Psoas muscle (tissue), 8 donors: ENCODE data around the gene WBP2NL. TPM values are rescaled to one million over a fixed set of nuclear protein-coding genes. Genes with fewer than 3 reads are reported as not detected.
A peak's percentile ranks its signal among the peaks of the same experiment; 100 is the strongest.

ENCODE experiments used
- ATAC-seq, 4 donors: fragments of 200-7000 bp; cut with Tn5 transposase; one replicate each; pipeline ENCODE4 v1.9.1; 2020; ENCODE audit warnings: moderate library complexity in 3 of 4, mild to moderate bottlenecking in 2 of 4
- DNase-seq, 2 donors: peaks; one replicate each; pipeline ENCODE4 v3.0.0-alpha.2; 2020
- H3K27ac ChIP-seq: fragments of 200-600 bp; one replicate; pipeline ENCODE4 v1.8.0; 2022
- H3K27me3 ChIP-seq, 3 donors: fragments of 200-600 bp in 1 of 3; one replicate each; pipeline versions ENCODE4 v1.6.1 to v1.8.0; 2013 to 2022; ENCODE audit warnings: low read length in 2 of 3, mild to moderate bottlenecking in 2 of 3, moderate library complexity in 1 of 3; ENCODE audit not compliant: insufficient read depth in 3 of 3
- H3K36me3 ChIP-seq, 2 donors: fragments of 200-600 bp in 1 of 2; one replicate each; pipeline versions ENCODE4 v1.6.1 to v1.8.0; 2013 to 2022; ENCODE audit warnings: low read depth in 1 of 2, mild to moderate bottlenecking in 1 of 2, moderate library complexity in 1 of 2; ENCODE audit not compliant: insufficient read depth in 1 of 2
- H3K4me1 ChIP-seq: fragments of 200-600 bp; one replicate; pipeline ENCODE4 v1.8.0; 2022
- H3K4me3 ChIP-seq: fragments of 200-600 bp; one replicate; pipeline ENCODE4 v1.8.0; 2022; ENCODE audit warnings: mild to moderate bottlenecking
- H3K9me3 ChIP-seq: fragments of 200-600 bp; one replicate; pipeline ENCODE4 v1.8.0; 2022
- WGBS, 3 donors: extraction: QIAGEN DNeasy Blood & Tissue Kit; methylation state at CpG; one replicate each; pipeline versions ENCODE4 v1.1.6 to v1.1.7; 2013; 5-methylcytosine and 5-hydroxymethylcytosine counted together
- intact Hi-C, 2 donors: fragments of 100-400 bp; cut with DNase I; formaldehyde crosslinking; loops; one replicate each; pipeline versions ENCODE4 v1.11.0 to v1.14.2; 2022
- polyA plus RNA-seq, 3 donors: library from polyadenylated mRNA; stranded (reverse); fragments of 200-250 nt; gene quantifications; one replicate each; pipeline ENCODE4 v1.2.3, GENCODE V29; 2013
- total RNA-seq, 4 donors: library from RNA; stranded (reverse); fragmentation: NEBNext Ultra II Directional in 2 of 4; extraction: Animal tissue kit (Norgen Biotek cat#: 25700) in 2 of 4; gene quantifications; one replicate each; pipeline versions ENCODE4 v1.2.1 to v1.2.4, GENCODE V29; 2021 to 2023
- TF ChIP-seq, protein P1 (sequence below): fragments of 200-600 bp; IDR thresholded peaks from one replicate; pipeline ENCODE4 v1.8.0; 2022; ENCODE audit warnings: antibody characterized with exemption
- donor health status: healthy with polysubstance abuse.
- donor health status: DM: no; HTN: no; CAD: no; lungs with moderate emphysema.
- donor health status: Bipolar disorder and iron deficiency.
- donor health status: healthy.
- donor health status: DM: yes; HTN: yes; CAD: no.
- donor health status: DM: no; HTN: no; CAD: no.
- donor health status: DM: no; HTN: no; CAD: no.
- donor health status: DM: yes; HTN: yes; CAD: no.

Gene WBP2NL
- total and polyA plus RNA-seq, 7 donors = 0.22 to 1.7 (median 0.39) TPM; not detected in 1

DNA sequence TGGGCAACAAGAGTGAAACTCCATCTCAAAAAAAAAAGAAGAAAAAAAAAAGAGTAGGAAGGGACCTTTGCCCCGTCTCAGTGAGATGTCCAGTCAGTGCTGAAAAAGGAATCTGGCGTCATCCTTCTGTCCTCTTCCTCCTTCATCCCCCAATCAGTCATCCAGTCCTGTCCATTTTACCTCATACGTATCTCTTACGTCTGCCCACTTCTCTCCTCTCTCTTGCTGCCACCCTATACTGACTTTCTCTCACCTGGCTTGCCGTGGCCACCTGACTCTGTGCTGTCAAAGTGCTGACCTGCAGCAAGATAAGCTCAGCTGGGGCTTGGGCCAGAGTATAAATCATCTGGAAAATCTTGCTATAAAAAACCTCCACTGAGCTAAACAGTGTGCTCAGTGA lies 15.7 kb upstream of the WBP2NL start:
- no peak overlapping the region for H3K4me3 ChIP-seq
- intact Hi-C loops = no loop called here
- WGBS, 3 donors = 31 to 49% (median 37%) methylated on average over 5 of the region's 5 CpGs
- DNase-seq = no peak
- H3K27me3 ChIP-seq = peaks cover 0 to 3% (median 0%) of the 10 kb centered on the region in 3 donors
- H3K27ac ChIP-seq = no peak overlapping the region
- H3K36me3 ChIP-seq = no peaks in the 10 kb centered on the region
- H3K4me1 ChIP-seq = no peaks in the 10 kb centered on the region
- H3K9me3 ChIP-seq = no peaks in the 10 kb centered on the region
- TF ChIP-seq, protein P1, sequence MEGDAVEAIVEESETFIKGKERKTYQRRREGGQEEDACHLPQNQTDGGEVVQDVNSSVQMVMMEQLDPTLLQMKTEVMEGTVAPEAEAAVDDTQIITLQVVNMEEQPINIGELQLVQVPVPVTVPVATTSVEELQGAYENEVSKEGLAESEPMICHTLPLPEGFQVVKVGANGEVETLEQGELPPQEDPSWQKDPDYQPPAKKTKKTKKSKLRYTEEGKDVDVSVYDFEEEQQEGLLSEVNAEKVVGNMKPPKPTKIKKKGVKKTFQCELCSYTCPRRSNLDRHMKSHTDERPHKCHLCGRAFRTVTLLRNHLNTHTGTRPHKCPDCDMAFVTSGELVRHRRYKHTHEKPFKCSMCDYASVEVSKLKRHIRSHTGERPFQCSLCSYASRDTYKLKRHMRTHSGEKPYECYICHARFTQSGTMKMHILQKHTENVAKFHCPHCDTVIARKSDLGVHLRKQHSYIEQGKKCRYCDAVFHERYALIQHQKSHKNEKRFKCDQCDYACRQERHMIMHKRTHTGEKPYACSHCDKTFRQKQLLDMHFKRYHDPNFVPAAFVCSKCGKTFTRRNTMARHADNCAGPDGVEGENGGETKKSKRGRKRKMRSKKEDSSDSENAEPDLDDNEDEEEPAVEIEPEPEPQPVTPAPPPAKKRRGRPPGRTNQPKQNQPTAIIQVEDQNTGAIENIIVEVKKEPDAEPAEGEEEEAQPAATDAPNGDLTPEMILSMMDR = no peak
- ATAC-seq = peak; percentile 15 to 63 (median 51)

DNA sequence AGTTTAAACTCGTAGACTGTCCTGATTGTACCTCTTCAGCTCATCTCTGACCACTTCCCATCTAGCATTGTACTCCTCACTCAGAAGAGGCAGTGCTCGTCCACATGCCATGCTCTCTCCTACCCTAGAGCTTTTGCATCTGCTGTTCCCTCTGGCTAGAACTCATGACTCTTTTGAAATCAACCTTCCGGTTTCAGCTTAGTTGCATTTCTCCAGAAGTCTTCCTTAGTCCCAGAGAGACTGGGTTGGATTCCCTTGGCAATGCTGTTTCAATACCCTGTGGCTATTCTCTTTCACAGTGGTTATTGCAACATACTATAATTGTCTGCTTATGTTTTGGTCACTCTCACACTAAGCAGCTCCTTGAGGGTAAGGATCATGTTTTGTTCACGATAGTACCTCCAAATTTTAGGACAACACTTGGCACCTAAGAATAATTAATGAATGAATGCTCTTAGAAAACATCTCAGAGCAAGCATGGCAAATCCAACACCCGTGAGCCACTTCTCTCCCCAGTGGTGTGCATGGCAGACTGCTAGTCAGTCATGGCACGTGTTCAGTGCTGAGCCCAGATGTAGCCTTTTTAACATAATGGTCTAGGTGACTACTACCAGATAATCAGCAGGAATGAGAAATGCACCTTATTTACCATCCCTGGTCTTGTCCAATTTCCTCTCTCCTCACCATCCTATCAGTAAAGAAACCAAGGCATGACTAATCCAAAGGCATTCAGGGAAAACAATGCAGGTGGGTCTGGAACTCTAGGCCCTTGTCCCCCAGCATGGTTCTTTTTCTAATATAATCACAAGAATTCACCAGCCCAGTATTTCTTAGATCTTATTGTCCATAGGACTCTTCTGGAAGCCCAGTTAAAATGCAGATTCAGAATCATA lies 14.8 kb upstream of the WBP2NL start:
- WGBS, 3 donors = 62 to 79% (median 65%) methylated on average over 6 of the region's 6 CpGs

DNA sequence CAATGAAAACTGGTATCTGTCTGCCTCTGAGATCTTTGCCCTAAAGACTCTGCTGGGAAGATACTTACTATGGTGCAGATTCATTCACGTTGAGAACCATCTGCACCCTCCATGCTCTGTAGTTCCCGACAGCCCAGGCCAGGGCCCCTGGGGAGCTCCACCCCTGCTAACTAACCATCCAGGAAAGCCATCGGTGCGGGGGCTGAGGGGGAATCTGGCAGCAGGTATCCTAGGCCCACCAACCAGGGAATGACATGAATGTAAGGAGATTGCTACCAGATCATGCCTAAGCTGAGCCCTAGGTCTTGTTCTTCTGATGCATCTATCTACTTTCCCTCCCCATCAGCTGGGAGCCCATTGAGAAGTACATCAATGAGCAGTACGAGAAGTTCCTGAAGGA lies 11.3 kb upstream of the WBP2NL start:
- 82 to 86% (median 82%) methylated on average over 5 of the region's 5 CpGs for WGBS, 3 donors
- intact Hi-C loops = no loop called here
- no peak for ATAC-seq

More for the DNA sequence above, 14.8 kb upstream of the WBP2NL start:
- Histone ChIP-seq H3K27me3 (peaks cover 0 to 3% (median 0%) of the 10 kb centered on the region in 3 donors), H3K4me3 (no peak overlapping the region), H3K4me1 (no peaks in the 10 kb centered on the region), H3K36me3 (no peaks in the 10 kb centered on the region), H3K27ac (no peak overlapping the region), H3K9me3 (no peaks in the 10 kb centered on the region)
- TF ChIP-seq, protein P1 = no peak
- DNase-seq = no peak
- peak in 3 of 4 donors; percentile 44 to 45 (median 45) for ATAC-seq
- intact Hi-C loops = no loop called here

DNA sequence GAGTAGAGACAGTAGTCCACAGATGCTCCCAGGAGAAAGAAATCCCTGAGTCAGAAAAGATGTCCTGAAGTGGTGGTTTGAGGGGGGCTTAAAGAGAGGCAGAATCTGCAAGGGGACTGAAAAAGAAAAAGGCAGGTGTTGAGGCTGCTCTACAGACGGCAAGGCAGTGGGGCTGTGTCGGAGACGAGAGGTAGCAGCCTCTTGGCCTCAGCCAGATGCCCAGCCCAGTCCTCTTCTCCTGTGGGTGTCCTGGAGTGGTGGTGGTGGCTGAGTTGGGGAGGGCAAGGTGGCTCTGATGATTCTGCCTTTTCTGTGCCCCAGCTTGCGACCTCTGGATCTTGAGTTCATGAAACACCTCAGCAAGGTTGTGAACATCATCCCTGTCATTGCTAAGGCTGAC lies 9.3 kb upstream of the WBP2NL start:
- H3K27me3 ChIP-seq = peaks cover 0 to 3% (median 0%) of the 10 kb centered on the region in 3 donors
- H3K4me3 ChIP-seq = no peak overlapping the region
- no peak overlapping the region for H3K27ac ChIP-seq
- DNase-seq (no peak), ATAC-seq (no peak)
- 67 to 79% (median 74%) methylated on average over 4 of the region's 4 CpGs for WGBS, 3 donors
- no peaks in the 10 kb centered on the region for H3K4me1 ChIP-seq
- H3K36me3 ChIP-seq = no peaks in the 10 kb centered on the region
- no peaks in the 10 kb centered on the region for H3K9me3 ChIP-seq
- TF ChIP-seq, protein P1 = no peak
- intact Hi-C loops = no loop called here

More for the DNA sequence above, 11.3 kb upstream of the WBP2NL start:
- H3K27ac ChIP-seq = no peak overlapping the region
- H3K36me3 ChIP-seq = no peaks in the 10 kb centered on the region
- peaks cover 0 to 3% (median 0%) of the 10 kb centered on the region in 3 donors for H3K27me3 ChIP-seq
- TF ChIP-seq, protein P1 = no peak
- no peak overlapping the region for H3K4me3 ChIP-seq
- H3K9me3 ChIP-seq = no peaks in the 10 kb centered on the region
- no peak for DNase-seq
- no peaks in the 10 kb centered on the region for H3K4me1 ChIP-seq
